ENCODE measurements around the gene LRP6.

LRP6 gene

GRCh38 chr12:12180575-12180974, 86.3 kb downstream of the LRP6 start:
- H3K4me3 ChIP-seq (ENCODE audit: low read depth in 1 of 2, low read length in 1 of 2): no peak overlapping the region
- H3K4me1 ChIP-seq (ENCODE audit: control insufficient read depth in 1 of 2, insufficient read depth in 1 of 2, low read depth in 1 of 2, low read length in 1 of 2): no peaks in the 10 kb centered on the region
- peaks cover 14% of the 10 kb centered on the region for H3K27me3 ChIP-seq
- no peak overlapping the region for H3K27ac ChIP-seq
- H3K9me3 ChIP-seq: no peaks in the 10 kb centered on the region
- no peaks in the 10 kb centered on the region for H3K36me3 ChIP-seq
- TF ChIP-seq CTCF (IDR thresholded peaks at IDR 0.05): no peak

- H3K9me3 ChIP-seq: no peaks in the 10 kb centered on the region
- no peaks in the 10 kb centered on the region for H3K4me1 ChIP-seq (ENCODE audit: control insufficient read depth in 1 of 2, insufficient read depth in 1 of 2, low read depth in 1 of 2, low read length in 1 of 2)
- no peak overlapping the region for H3K27ac ChIP-seq
- TF ChIP-seq CTCF (IDR thresholded peaks at IDR 0.05): no peak
- H3K27me3 ChIP-seq: peaks cover 14% of the 10 kb centered on the region
- no peak overlapping the region for H3K4me3 ChIP-seq (ENCODE audit: low read depth in 1 of 2, low read length in 1 of 2)
- no peaks in the 10 kb centered on the region for H3K36me3 ChIP-seq
These were observed 86.7 kb downstream of the LRP6 start for GRCh38 chr12:12180136-12180535.

- no peak for TF ChIP-seq CTCF (IDR thresholded peaks at IDR 0.05)
- Histone ChIP-seq H3K4me1 (ENCODE audit: control insufficient read depth in 1 of 2, insufficient read depth in 1 of 2, low read depth in 1 of 2, low read length in 1 of 2) (no peaks in the 10 kb centered on the region), H3K27me3 (peaks cover 18% of the 10 kb centered on the region), H3K4me3 (ENCODE audit: low read depth in 1 of 2, low read length in 1 of 2) (no peak overlapping the region), H3K36me3 (no peaks in the 10 kb centered on the region), H3K27ac (no peak overlapping the region), H3K9me3 (no peaks in the 10 kb centered on the region)
These were observed 88.3 kb downstream of the LRP6 start for GRCh38 chr12:12178559-12178958.

GRCh38 chr12:12176402-12176801, 90.4 kb downstream of the LRP6 start:
- no peaks in the 10 kb centered on the region for H3K4me1 ChIP-seq (ENCODE audit: control insufficient read depth in 1 of 2, insufficient read depth in 1 of 2, low read depth in 1 of 2, low read length in 1 of 2)
- H3K9me3 ChIP-seq: no peaks in the 10 kb centered on the region
- no peak for TF ChIP-seq CTCF (IDR thresholded peaks at IDR 0.05)
- H3K27me3 ChIP-seq: peaks cover 36% of the 10 kb centered on the region
- no peak overlapping the region for H3K4me3 ChIP-seq (ENCODE audit: low read depth in 1 of 2, low read length in 1 of 2)
- no peak overlapping the region for H3K27ac ChIP-seq
- no peaks in the 10 kb centered on the region for H3K36me3 ChIP-seq

- no peak for TF ChIP-seq CTCF (IDR thresholded peaks at IDR 0.05)
- H3K27ac ChIP-seq: no peak overlapping the region
These were observed 94.8 kb downstream of the LRP6 start for GRCh38 chr12:12171991-12172511.

GRCh38 chr12:12167847-12168246, 99.0 kb downstream of the LRP6 start:
- H3K4me1 ChIP-seq (ENCODE audit: control insufficient read depth in 1 of 2, insufficient read depth in 1 of 2, low read depth in 1 of 2, low read length in 1 of 2): no peaks in the 10 kb centered on the region
- H3K36me3 ChIP-seq: no peaks in the 10 kb centered on the region
- no peaks in the 10 kb centered on the region for H3K9me3 ChIP-seq
- H3K27ac ChIP-seq: no peak overlapping the region
- no peak for TF ChIP-seq CTCF (IDR thresholded peaks at IDR 0.05)
- peaks cover 39% of the 10 kb centered on the region for H3K27me3 ChIP-seq
- H3K4me3 ChIP-seq (ENCODE audit: low read depth in 1 of 2, low read length in 1 of 2): no peak overlapping the region

More at GRCh38 chr12:12171991-12172511, 94.8 kb downstream of the LRP6 start:
- Histone ChIP-seq H3K4me1 (ENCODE audit: control insufficient read depth in 1 of 2, insufficient read depth in 1 of 2, low read depth in 1 of 2, low read length in 1 of 2) (no peaks in the 10 kb centered on the region), H3K9me3 (no peaks in the 10 kb centered on the region), H3K4me3 (ENCODE audit: low read depth in 1 of 2, low read length in 1 of 2) (no peak overlapping the region), H3K27me3 (peaks cover 39% of the 10 kb centered on the region), H3K36me3 (no peaks in the 10 kb centered on the region)
